T-helper 1 cell treated with Interleukin-12 subunit alpha and Interleukin-12 subunit beta and Interleukin-4 antibody, amounts not matched to agents 30 ng/mL and 1 ng/mL, for 36 hours (primary cell): ENCODE measurements around the gene DCAF6. TPM values are rescaled to one million over a fixed set of nuclear protein-coding genes. Genes with fewer than 3 reads are reported as not detected.
"Not testable (repeated sequence)": the region's sequence is repeated elsewhere in the genome, so short reads cannot be mapped to it uniquely, and the experiment has no call there.

ENCODE experiments used
- intact Hi-C: fragments of 100-400 bp; cut with micrococcal nuclease; formaldehyde crosslinking; loops from one replicate; pipeline ENCODE4 v1.15.1; 2024
- total RNA-seq: library from RNA; stranded (reverse); gene quantifications from 2 replicates; pipeline ENCODE4 v1.2.3, GENCODE V29; 2022

Gene DCAF6
- total RNA-seq = 21.6 and 22.9 TPM in 2 replicates

GRCh38 chr1:167936068-167936929, at the start of gene DCAF6:
Gene DCAF6 (plus strand): TSS chr1:167936683. CDS start chr1:167936912, 229 bp downstream.
- intact Hi-C loops = loop anchor here (1.0 to 10.0 kb wide), 21 partner anchors 133 to 1956 kb away; partner anchors contain the start of genes ATP1B1, BLZF1, CD247 and MPZL1

- intact Hi-C loops = not testable (repeated sequence)
These were observed 49.3 kb upstream of the DCAF6 start for GRCh38 chr1:167887187-167887586.

- intact Hi-C loops = no loop called here
These were observed 46.1 kb upstream of the DCAF6 start for GRCh38 chr1:167890400-167890799.

- intact Hi-C loops = no loop called here
These were observed 42.7 kb upstream of the DCAF6 start for GRCh38 chr1:167893798-167894197.

- intact Hi-C loops = no loop called here
These were observed 37.8 kb upstream of the DCAF6 start for GRCh38 chr1:167898578-167899222.

GRCh38 chr1:167899253-167899681, 37.2 kb upstream of the DCAF6 start:
- intact Hi-C loops = no loop called here

- intact Hi-C loops = no loop called here
These were observed 35.6 kb upstream of the DCAF6 start for GRCh38 chr1:167900907-167901306.

GRCh38 chr1:167904652-167905130, 31.8 kb upstream of the DCAF6 start:
- intact Hi-C loops = no loop called here

- intact Hi-C loops = no loop called here
These were observed 31.3 kb upstream of the DCAF6 start for GRCh38 chr1:167905182-167905581.

GRCh38 chr1:167905671-167906070, 30.8 kb upstream of the DCAF6 start:
- intact Hi-C loops = no loop called here

- intact Hi-C loops = no loop called here
These were observed 26.7 kb upstream of the DCAF6 start for GRCh38 chr1:167909691-167910180.

GRCh38 chr1:167910530-167910929, 26.0 kb upstream of the DCAF6 start:
- intact Hi-C loops = no loop called here

- intact Hi-C loops = no loop called here
These were observed 25.1 kb upstream of the DCAF6 start for GRCh38 chr1:167911413-167911812.

GRCh38 chr1:167912294-167912693, 24.2 kb upstream of the DCAF6 start:
- intact Hi-C loops = no loop called here

GRCh38 chr1:167913895-167914496, 22.5 kb upstream of the DCAF6 start, which contains the start of gene ADCY10:
Gene ADCY10 (minus strand): TSS chr1:167914134. CDS start chr1:167905140, 8,994 bp downstream.
- intact Hi-C loops = no loop called here

GRCh38 chr1:167915569-167915968, 20.9 kb upstream of the DCAF6 start:
- intact Hi-C loops = no loop called here

- intact Hi-C loops = no loop called here
These were observed 19.5 kb upstream of the DCAF6 start for GRCh38 chr1:167916766-167917511.

GRCh38 chr1:167922023-167922422, 14.5 kb upstream of the DCAF6 start:
- intact Hi-C loops = no loop called here

- intact Hi-C loops = no loop called here
These were observed 13.8 kb upstream of the DCAF6 start for GRCh38 chr1:167922611-167923074.

GRCh38 chr1:167923324-167924056, 13.0 kb upstream of the DCAF6 start:
- intact Hi-C loops = no loop called here
